Right lobe of liver (tissue), 6 donors: Measurements from ENCODE around the gene BLVRB. TPM values are rescaled to one million over a fixed set of nuclear protein-coding genes. Genes with fewer than 3 reads are reported as not detected.
A peak's percentile ranks its signal among the peaks of the same experiment; 100 is the strongest.

Source experiments
- ATAC-seq, 4 donors: fragments of 200-7000 bp; cut with Tn5 transposase; one replicate each; pipeline ENCODE4 v1.9.1; 2020; ENCODE audit warnings: mild to moderate bottlenecking in 4 of 4, moderate library complexity in 4 of 4
- DNase-seq, 3 donors: peaks; one replicate each; pipeline ENCODE4 v3.0.0-alpha.2; 2020
- H3K27ac ChIP-seq, 3 donors: fragments of 200-600 bp; one replicate each; pipeline ENCODE4 v1.8.0; 2022
- H3K27me3 ChIP-seq, 2 donors: fragments of 200-600 bp; one replicate each; pipeline ENCODE4 v1.8.0; 2022
- H3K36me3 ChIP-seq, 4 donors: fragments of 200-600 bp; sonication (generic) in 1 of 4; one replicate each; pipeline versions ENCODE4 v1.5.1 to v1.8.0; 2017 to 2022; ENCODE audit warnings: control low read depth in 1 of 4
- H3K4me1 ChIP-seq, 4 donors: fragments of 200-600 bp; sonication (generic) in 1 of 4; one replicate each; pipeline versions ENCODE4 v1.5.1 to v1.8.0; 2017 to 2022; ENCODE audit warnings: control low read depth in 1 of 4
- H3K4me3 ChIP-seq, 3 donors: fragments of 200-600 bp; one replicate each; pipeline ENCODE4 v1.8.0; 2022
- H3K9me3 ChIP-seq, 4 donors: fragments of 200-600 bp; sonication (generic) in 1 of 4; one replicate each; pipeline versions ENCODE4 v1.5.1 to v1.8.0; 2017 to 2022; ENCODE audit warnings: control low read depth in 1 of 4
- POLR2A ChIP-seq: fragments of 450-650 bp; IDR thresholded peaks from one replicate; pipeline ENCODE4 v1.6.1; 2017; ENCODE audit warnings: antibody characterized with exemption, mild to moderate bottlenecking
- WGBS: methylation state at CpG from one replicate; pipeline ENCODE4 v1.1.6; 2018; ENCODE audit warnings: low coverage, low lambda C conversion rate; ENCODE audit not compliant: insufficient coverage; ENCODE audit errors: missing lambda C conversion rate; 5-methylcytosine and 5-hydroxymethylcytosine counted together
- intact Hi-C, 2 donors: fragments of 100-400 bp; cut with DNase I; formaldehyde crosslinking; loops; one replicate each; pipeline versions ENCODE4 v1.11.2 to v1.14.1; 2022
- total RNA-seq, 6 experiments: library from RNA; depleted of rRNA in 2 of 6; stranded (reverse); fragments of >200 nt in 2 of 6; fragmentation: NEBNext Ultra II Directional in 3 of 6; extraction: Animal tissue kit (Norgen Biotek cat#: 25700) in 3 of 6; gene quantifications; one replicate each; pipeline versions ENCODE4 v1.1.0 to v1.2.4, GENCODE V29; 2016 to 2023
- TF ChIP-seq, protein P1 (sequence below), 4 donors: fragments of 200-600 bp in 3 of 4; fragments of 450-650 bp in 1 of 4; IDR thresholded peaks; one replicate each; pipeline versions ENCODE4 v1.5.1 to v1.8.0; 2016 to 2022; ENCODE audit warnings: antibody characterized with exemption in 4 of 4, mild to moderate bottlenecking in 2 of 4
- donor health status: DM: no; HTN: yes; CAD: no.
- donor health status: DM: no; HTN: no; CAD: no.
- donor health status: DM: no; HTN: no; CAD: no.
- donor health status: DM: no; HTN: yes; CAD: no.
- donor health status: DM: no; HTN: yes; CAD: no.

The BLVRB gene
- total RNA-seq, 6 experiments from 2014 or later: 127 to 326 (median 146) TPM

- TF ChIP-seq POLR2A: no peak
- TF ChIP-seq, protein P1, sequence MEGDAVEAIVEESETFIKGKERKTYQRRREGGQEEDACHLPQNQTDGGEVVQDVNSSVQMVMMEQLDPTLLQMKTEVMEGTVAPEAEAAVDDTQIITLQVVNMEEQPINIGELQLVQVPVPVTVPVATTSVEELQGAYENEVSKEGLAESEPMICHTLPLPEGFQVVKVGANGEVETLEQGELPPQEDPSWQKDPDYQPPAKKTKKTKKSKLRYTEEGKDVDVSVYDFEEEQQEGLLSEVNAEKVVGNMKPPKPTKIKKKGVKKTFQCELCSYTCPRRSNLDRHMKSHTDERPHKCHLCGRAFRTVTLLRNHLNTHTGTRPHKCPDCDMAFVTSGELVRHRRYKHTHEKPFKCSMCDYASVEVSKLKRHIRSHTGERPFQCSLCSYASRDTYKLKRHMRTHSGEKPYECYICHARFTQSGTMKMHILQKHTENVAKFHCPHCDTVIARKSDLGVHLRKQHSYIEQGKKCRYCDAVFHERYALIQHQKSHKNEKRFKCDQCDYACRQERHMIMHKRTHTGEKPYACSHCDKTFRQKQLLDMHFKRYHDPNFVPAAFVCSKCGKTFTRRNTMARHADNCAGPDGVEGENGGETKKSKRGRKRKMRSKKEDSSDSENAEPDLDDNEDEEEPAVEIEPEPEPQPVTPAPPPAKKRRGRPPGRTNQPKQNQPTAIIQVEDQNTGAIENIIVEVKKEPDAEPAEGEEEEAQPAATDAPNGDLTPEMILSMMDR (IDR thresholded peaks at IDR 0.05): no peak
- Histone ChIP-seq H3K27ac (no peak overlapping the region), H3K27me3 (no peaks in the 10 kb centered on the region), H3K36me3 (peaks cover 0 to 12% (median 4%) of the 10 kb centered on the region in 4 donors), H3K9me3 (no peaks in the 10 kb centered on the region), H3K4me1 (peaks cover 0 to 11% (median 0%) of the 10 kb centered on the region in 4 donors), H3K4me3 (no peak overlapping the region)
- intact Hi-C loops: no loop called here
- DNase-seq (no peak), ATAC-seq (no peak)
- WGBS: 60% methylated on average over 1 of the region's 5 CpGs
Measured at GRCh38 chr19:40419066-40419612, 46.4 kb downstream of the BLVRB start.

DNA sequence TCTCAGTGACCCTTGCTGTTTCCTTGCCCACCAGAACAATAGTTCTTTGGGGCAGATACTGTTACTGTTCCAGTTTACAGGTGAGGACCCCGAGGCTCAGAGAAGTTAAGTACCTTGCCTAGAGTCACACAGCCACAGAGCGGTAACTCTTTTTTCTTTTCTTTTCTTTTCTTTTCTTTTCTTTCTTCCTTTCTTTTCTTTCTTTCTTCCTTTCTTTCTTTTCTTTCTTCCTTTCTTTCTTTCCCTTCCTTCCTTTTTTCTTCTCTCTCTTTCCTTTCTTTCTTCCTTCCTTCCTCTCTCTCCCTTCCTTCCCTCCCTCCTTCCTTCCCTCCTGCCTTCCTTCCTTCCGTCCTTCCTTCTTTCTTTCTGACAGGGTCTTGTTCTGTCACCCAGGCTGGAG lies 47.5 kb downstream of the BLVRB start:
- peaks cover 0 to 9% (median 4%) of the 10 kb centered on the region in 4 donors for H3K36me3 ChIP-seq
- ATAC-seq (no peak), DNase-seq (no peak)
- no peaks in the 10 kb centered on the region for H3K27me3 ChIP-seq
- TF ChIP-seq, protein P1 (IDR thresholded peaks at IDR 0.05): no peak
- no peak for TF ChIP-seq POLR2A
- H3K4me3 ChIP-seq: no peak overlapping the region
- peaks cover 0 to 9% (median 0%) of the 10 kb centered on the region in 4 donors for H3K4me1 ChIP-seq
- peak overlapping the region in 1 of 3 donors; percentile 57 for H3K27ac ChIP-seq
- intact Hi-C loops: no loop called here
- WGBS: 68% methylated on average over 3 of the region's 3 CpGs
- no peaks in the 10 kb centered on the region for H3K9me3 ChIP-seq

DNA sequence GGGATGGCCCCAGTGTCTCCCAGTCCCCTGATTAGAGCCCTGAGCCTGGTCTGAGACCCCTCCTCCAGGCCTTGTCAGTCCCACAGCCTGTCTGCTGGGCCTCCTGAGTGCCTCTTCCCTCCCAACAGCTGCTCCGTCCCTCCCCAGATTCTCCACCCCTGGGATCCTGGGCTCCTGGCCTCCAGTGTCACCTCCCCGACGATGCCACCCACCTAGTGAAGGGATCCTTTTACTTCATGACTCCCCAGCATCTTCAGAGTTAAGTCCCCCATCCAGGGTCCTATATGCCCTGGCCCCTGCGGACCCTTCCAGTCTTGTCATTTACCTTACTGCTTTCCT lies 47.9 kb downstream of the BLVRB start:
- WGBS: 77% methylated on average over 4 of the region's 4 CpGs
- intact Hi-C loops: no loop called here
- Histone ChIP-seq H3K4me1 (peaks cover 0 to 9% (median 0%) of the 10 kb centered on the region in 4 donors), H3K36me3 (peaks cover 0 to 5% (median 2%) of the 10 kb centered on the region in 4 donors), H3K27ac (peak overlapping the region; percentile 24 to 75 (median 57)), H3K4me3 (no peak overlapping the region), H3K27me3 (no peaks in the 10 kb centered on the region), H3K9me3 (no peaks in the 10 kb centered on the region)
- DNase-seq (no peak), ATAC-seq (no peak)
- no peak for TF ChIP-seq POLR2A
- TF ChIP-seq, protein P1 (IDR thresholded peaks at IDR 0.05): no peak

DNA sequence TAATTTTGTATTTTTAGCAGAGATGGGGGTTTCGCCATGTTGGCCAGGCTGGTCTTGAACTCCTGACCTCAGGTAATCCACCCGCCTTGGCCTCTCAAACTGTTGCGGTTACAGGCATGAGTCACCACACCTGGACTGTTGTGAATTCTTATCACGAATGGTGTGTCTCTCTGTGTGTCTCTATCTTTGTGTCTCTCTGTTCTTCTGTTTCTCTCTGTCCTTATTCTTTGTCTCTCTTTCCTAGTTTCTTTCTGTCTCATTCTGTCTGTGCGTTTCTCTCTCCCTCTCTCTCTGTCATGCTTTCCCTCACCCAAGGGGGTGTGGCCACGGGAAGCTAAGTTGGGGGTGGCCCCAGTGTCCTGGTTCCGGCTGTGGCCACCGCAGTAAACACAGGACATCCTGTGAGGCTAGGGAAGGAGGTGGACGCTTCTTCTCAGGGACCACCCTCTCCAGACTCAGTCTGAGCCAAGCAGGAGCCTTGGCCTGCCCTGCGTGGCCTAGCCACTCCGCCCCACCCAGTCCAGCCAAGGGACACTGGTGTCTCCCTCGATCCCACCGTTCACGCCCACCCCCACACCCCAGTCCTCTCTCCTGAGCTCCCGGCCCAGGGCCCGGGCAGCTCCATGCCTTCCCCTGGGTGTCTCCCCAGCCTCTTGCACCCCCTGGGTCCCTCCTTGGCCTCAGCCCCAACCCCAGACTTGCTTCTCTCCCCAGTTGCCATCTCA lies 48.5 kb downstream of the BLVRB start:
- 28% methylated on average over 10 of the region's 16 CpGs for WGBS

More for the DNA sequence above, 48.5 kb downstream of the BLVRB start:
- Histone ChIP-seq H3K4me1 (peaks cover 0 to 9% (median 0%) of the 10 kb centered on the region in 4 donors), H3K36me3 (no peaks in the 10 kb centered on the region), H3K4me3 (no peak overlapping the region), H3K27ac (peak overlapping the region; percentile 24 to 75 (median 57)), H3K27me3 (no peaks in the 10 kb centered on the region), H3K9me3 (no peaks in the 10 kb centered on the region)
- ATAC-seq: peak; percentile 13 to 49 (median 30)
- DNase-seq: peak in 2 of 3 donors; percentile 64 to 66
- TF ChIP-seq, protein P1 (IDR thresholded peaks at IDR 0.05): no peak
- peak; percentile 7 for TF ChIP-seq POLR2A
- intact Hi-C loops: no loop called here
